DOHH2 (cell line): ENCODE data around the gene KCNG4.

ENCODE experiments used
- H3F3A ChIP-seq: fragments of 200-600 bp; sonication (generic), shearing (Covaris generic); 2 replicates; pipeline ENCODE4 v1.6.0; 2016; ENCODE audit warnings: antibody characterized with exemption, mild to moderate bottlenecking; ENCODE audit not compliant: control insufficient read depth, insufficient read depth
- H3K27ac ChIP-seq: fragments of 200-600 bp; sonication (generic); 2 replicates; pipeline ENCODE4 v1.5.1; 2014; ENCODE audit warnings: low read depth, mild to moderate bottlenecking, low read length, moderate library complexity
- H3K27me3 ChIP-seq: fragments of 200-600 bp; sonication (generic); 2 replicates; pipeline ENCODE4 v1.6.1; 2014; ENCODE audit warnings: mild to moderate bottlenecking, low read length, mixed read lengths; ENCODE audit not compliant: control insufficient read depth
- H3K36me3 ChIP-seq: fragments of 200-600 bp; sonication (generic); 2 replicates; pipeline ENCODE4 v1.6.1; 2014; ENCODE audit warnings: mild to moderate bottlenecking, low read length, moderate library complexity, mixed read lengths; ENCODE audit not compliant: control insufficient read depth
- H3K4me1 ChIP-seq: fragments of 200-600 bp; sonication (generic); 2 replicates; pipeline ENCODE4 v1.6.1; 2014; ENCODE audit warnings: mild to moderate bottlenecking, low read length, mixed read lengths; ENCODE audit not compliant: control insufficient read depth
- H3K4me2 ChIP-seq: fragments of 200-600 bp; sonication (generic); 2 replicates; pipeline ENCODE4 v1.6.0; 2014; ENCODE audit warnings: mild to moderate bottlenecking, low read length, moderate library complexity
- H3K4me3 ChIP-seq: fragments of 200-600 bp; sonication (generic); 2 replicates; pipeline ENCODE4 v1.5.1; 2014; ENCODE audit warnings: mild to moderate bottlenecking, low read length, mixed read lengths
- H3K79me2 ChIP-seq: fragments of 200-600 bp; sonication (generic); 2 replicates; pipeline ENCODE4 v1.6.1; 2014; ENCODE audit warnings: mild to moderate bottlenecking, low read length, mixed read lengths; ENCODE audit not compliant: control insufficient read depth
- H3K9me2 ChIP-seq: fragments of 200-600 bp; sonication (generic); replicated peaks from 2 replicates; pipeline ENCODE4 v1.6.1; 2014; ENCODE audit warnings: mild to moderate bottlenecking, low read length, mixed read lengths; ENCODE audit not compliant: control insufficient read depth
- H3K9me3 ChIP-seq: fragments of 200-600 bp; sonication (generic); 2 replicates; pipeline ENCODE4 v1.6.1; 2014; ENCODE audit warnings: antibody characterized with exemption, low read length, mixed read lengths; ENCODE audit not compliant: control insufficient read depth, insufficient read depth
- H4K20me1 ChIP-seq: fragments of 200-600 bp; sonication (generic); 2 replicates; pipeline ENCODE4 v1.6.0; 2014; ENCODE audit warnings: low read depth, mild to moderate bottlenecking, antibody characterized with exemption, low read length, moderate library complexity; ENCODE audit not compliant: control insufficient read depth, insufficient read depth
- CTCF ChIP-seq: fragments of 200-600 bp; sonication (generic); IDR thresholded peaks from one replicate; pipeline ENCODE4 v1.5.1; 2014; ENCODE audit warnings: antibody characterized with exemption, mild to moderate bottlenecking, low read depth, low read length; ENCODE audit not compliant: poor library complexity, severe bottlenecking
- EZH2phosphoT487 ChIP-seq: fragments of 200-600 bp; sonication (generic); IDR thresholded peaks from 2 replicates; pipeline ENCODE4 v1.6.1; 2017; ENCODE audit warnings: borderline replicate concordance, mild to moderate bottlenecking, antibody characterized with exemption, low read length, moderate library complexity, mixed read lengths

Gene KCNG4

GRCh38 chr16:84245956-84246678 is 6.3 kb upstream of the KCNG4 start:
- Histone ChIP-seq H3K4me3 (no peak overlapping the region), H3K27ac (no peak overlapping the region), H3K36me3 (no peaks in the 10 kb centered on the region), H3F3A (no peaks in the 10 kb centered on the region), H3K4me2 (no peak overlapping the region), H3K9me3 (no peaks in the 10 kb centered on the region), H4K20me1 (no peaks in the 10 kb centered on the region), H3K4me1 (no peaks in the 10 kb centered on the region), H3K79me2 (no peaks in the 10 kb centered on the region), H3K9me2 (no peaks in the 10 kb centered on the region), H3K27me3 (no peaks in the 10 kb centered on the region)
- TF ChIP-seq CTCF (no peak), EZH2phosphoT487 (no peak)

GRCh38 chr16:84244728-84245127 is 4.9 kb upstream of the KCNG4 start:
- no peak overlapping the region for H3K27ac ChIP-seq
- no peaks in the 10 kb centered on the region for H3K9me2 ChIP-seq
- H3F3A ChIP-seq, result no peaks in the 10 kb centered on the region
- H3K4me3 ChIP-seq, result no peak overlapping the region
- peaks cover 3% of the 10 kb centered on the region; the same call in 1 of the 2 replicates for H3K27me3 ChIP-seq
- no peaks in the 10 kb centered on the region for H3K79me2 ChIP-seq
- no peaks in the 10 kb centered on the region for H3K36me3 ChIP-seq
- H4K20me1 ChIP-seq, result no peaks in the 10 kb centered on the region
- no peak overlapping the region for H3K4me2 ChIP-seq
- H3K4me1 ChIP-seq, result no peaks in the 10 kb centered on the region
- no peaks in the 10 kb centered on the region for H3K9me3 ChIP-seq
- TF ChIP-seq CTCF, result no peak
- no peak for TF ChIP-seq EZH2phosphoT487

- no peaks in the 10 kb centered on the region for H3K4me1 ChIP-seq
- H3K36me3 ChIP-seq, result no peaks in the 10 kb centered on the region
- no peak for TF ChIP-seq CTCF
- no peak for TF ChIP-seq EZH2phosphoT487
- H3K9me2 ChIP-seq, result no peaks in the 10 kb centered on the region
- H3K9me3 ChIP-seq, result no peaks in the 10 kb centered on the region
- no peaks in the 10 kb centered on the region for H3F3A ChIP-seq
- H3K27me3 ChIP-seq, result peaks cover 6% of the 10 kb centered on the region; the same call in 1 of the 2 replicates
- H3K79me2 ChIP-seq, result no peaks in the 10 kb centered on the region
- no peak overlapping the region for H3K27ac ChIP-seq
- H3K4me2 ChIP-seq, result no peak overlapping the region
- H3K4me3 ChIP-seq, result no peak overlapping the region
- H4K20me1 ChIP-seq, result no peaks in the 10 kb centered on the region
Measured at GRCh38 chr16:84243732-84244131, 3.9 kb upstream of the KCNG4 start.
